Smooth muscle cell (in vitro differentiated cells): ENCODE measurements around the gene RIF1. TPM values are rescaled to one million over a fixed set of nuclear protein-coding genes. Genes with fewer than 3 reads are reported as not detected.

Experiments used
- DNase-seq: peaks from one replicate; lab custom pipeline; 2025; ENCODE audit not compliant: unreplicated experiment; lab: John Stamatoyannopoulos, UW
- H2AFZ ChIP-seq: fragments of 200-600 bp; sonication (generic); 2 replicates; pipeline ENCODE4 v1.6.0; 2016; ENCODE audit warnings: antibody characterized with exemption, low read depth, mild to moderate bottlenecking
- H3F3A ChIP-seq: fragments of 200-600 bp; sonication (generic); 2 replicates; pipeline ENCODE4 v1.6.0; 2017; ENCODE audit warnings: antibody characterized with exemption, low read depth
- H3K27ac ChIP-seq: fragments of 200-600 bp; sonication (generic); 2 replicates; pipeline ENCODE4 v1.5.1; 2016; ENCODE audit warnings: low read depth, mild to moderate bottlenecking
- H3K27me3 ChIP-seq: fragments of 200-600 bp; sonication (generic); 2 replicates; pipeline ENCODE4 v1.6.1; 2016; ENCODE audit warnings: low read depth, mild to moderate bottlenecking
- H3K36me3 ChIP-seq: fragments of 200-600 bp; sonication (generic); 2 replicates; pipeline ENCODE4 v1.5.1; 2016; ENCODE audit warnings: low read depth
- H3K4me1 ChIP-seq: fragments of 200-600 bp; sonication (generic); 2 replicates; pipeline ENCODE4 v1.5.1; 2016; ENCODE audit warnings: low read depth
- H3K4me2 ChIP-seq: fragments of 200-600 bp; sonication (generic); 2 replicates; pipeline ENCODE4 v1.6.0; 2016; ENCODE audit warnings: mild to moderate bottlenecking
- H3K4me3 ChIP-seq: fragments of 200-600 bp; sonication (generic); 2 replicates; pipeline ENCODE4 v1.5.1; 2016; ENCODE audit warnings: mild to moderate bottlenecking
- H3K79me2 ChIP-seq: fragments of 200-600 bp; sonication (generic); 2 replicates; pipeline ENCODE4 v1.6.0; 2016; ENCODE audit warnings: low read depth, mild to moderate bottlenecking
- H3K9ac ChIP-seq: fragments of 200-600 bp; sonication (generic); 2 replicates; pipeline ENCODE4 v1.6.0; 2016; ENCODE audit warnings: low read depth
- H3K9me3 ChIP-seq: fragments of 200-600 bp; sonication (generic); replicated peaks from 2 replicates; pipeline ENCODE4 v1.5.1; 2016; ENCODE audit warnings: low read depth
- H4K20me1 ChIP-seq: fragments of 200-600 bp; sonication (generic); 2 replicates; pipeline ENCODE4 v1.6.0; 2016; ENCODE audit warnings: low read depth
- whole genome bisulfite sequencing: methylation state at CpG from one replicate; pipeline ENCODE4 v1.1.7; 2016; ENCODE audit warnings: low lambda C conversion rate; 5-methylcytosine and 5-hydroxymethylcytosine counted together
- microRNA-seq: library from miRNA; unstranded; fragments of <30 nt; microRNA quantifications from one replicate; pipeline ENCODE4, GENCODE V29; 2016; ENCODE audit warnings: borderline number of aligned reads
- polyA plus RNA-seq: library from polyadenylated mRNA; unstranded; fragments of >200 nt; fragmentation: Nextera tagmentation; extraction: Ambion mirVana; gene quantifications from 2 replicates; pipeline ENCODE4 v1.2.1, GENCODE V29; 2016
- small RNA-seq: library from RNA; depleted of rRNA; stranded (forward); fragments of <200 nt; gene quantifications from one replicate; pipeline ENCODE3, GENCODE V24; 2014
- total RNA-seq: library from RNA; depleted of rRNA; stranded (reverse); fragments of >200 nt; gene quantifications from 2 replicates; pipeline ENCODE4 v1.2.3, GENCODE V29; 2014
- TF ChIP-seq, protein P1 (sequence below): fragments of 200-600 bp; sonication (generic); IDR thresholded peaks from 2 replicates; pipeline ENCODE4 v1.5.1; 2017; ENCODE audit warnings: borderline replicate concordance, mild to moderate bottlenecking, antibody characterized with exemption; ENCODE audit not compliant: insufficient read depth, poor library complexity, severe bottlenecking

Gene RIF1
- total and polyA plus RNA-seq, 2 experiments from 2014 or later: 12.5 to 30.3 TPM

GRCh38 chr2:151525821-151526373, 116.2 kb downstream of the RIF1 start:
- H4K20me1 ChIP-seq: no peaks in the 10 kb centered on the region
- no peaks in the 10 kb centered on the region for H3K36me3 ChIP-seq
- no peak overlapping the region for H2AFZ ChIP-seq
- no peak for DNase-seq
- no peaks in the 10 kb centered on the region for H3K9me3 ChIP-seq
- no peak overlapping the region for H3K9ac ChIP-seq
- 94% methylated on average over 9 of the region's 9 CpGs for whole genome bisulfite sequencing
- no peak overlapping the region for H3K27ac ChIP-seq
- H3K4me3 ChIP-seq: no peak overlapping the region
- no peaks in the 10 kb centered on the region for H3F3A ChIP-seq
- no peak overlapping the region for H3K4me2 ChIP-seq
- peaks cover 4% of the 10 kb centered on the region for H3K4me1 ChIP-seq
- H3K79me2 ChIP-seq: no peaks in the 10 kb centered on the region
- H3K27me3 ChIP-seq: no peaks in the 10 kb centered on the region
- TF ChIP-seq, protein P1, sequence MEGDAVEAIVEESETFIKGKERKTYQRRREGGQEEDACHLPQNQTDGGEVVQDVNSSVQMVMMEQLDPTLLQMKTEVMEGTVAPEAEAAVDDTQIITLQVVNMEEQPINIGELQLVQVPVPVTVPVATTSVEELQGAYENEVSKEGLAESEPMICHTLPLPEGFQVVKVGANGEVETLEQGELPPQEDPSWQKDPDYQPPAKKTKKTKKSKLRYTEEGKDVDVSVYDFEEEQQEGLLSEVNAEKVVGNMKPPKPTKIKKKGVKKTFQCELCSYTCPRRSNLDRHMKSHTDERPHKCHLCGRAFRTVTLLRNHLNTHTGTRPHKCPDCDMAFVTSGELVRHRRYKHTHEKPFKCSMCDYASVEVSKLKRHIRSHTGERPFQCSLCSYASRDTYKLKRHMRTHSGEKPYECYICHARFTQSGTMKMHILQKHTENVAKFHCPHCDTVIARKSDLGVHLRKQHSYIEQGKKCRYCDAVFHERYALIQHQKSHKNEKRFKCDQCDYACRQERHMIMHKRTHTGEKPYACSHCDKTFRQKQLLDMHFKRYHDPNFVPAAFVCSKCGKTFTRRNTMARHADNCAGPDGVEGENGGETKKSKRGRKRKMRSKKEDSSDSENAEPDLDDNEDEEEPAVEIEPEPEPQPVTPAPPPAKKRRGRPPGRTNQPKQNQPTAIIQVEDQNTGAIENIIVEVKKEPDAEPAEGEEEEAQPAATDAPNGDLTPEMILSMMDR: no peak

- Histone ChIP-seq H3K9ac (no peak overlapping the region), H3K27ac (no peak overlapping the region), H4K20me1 (no peaks in the 10 kb centered on the region), H3K4me2 (no peak overlapping the region), H2AFZ (no peak overlapping the region), H3K36me3 (no peaks in the 10 kb centered on the region), H3K4me3 (no peak overlapping the region), H3K9me3 (no peaks in the 10 kb centered on the region), H3F3A (no peaks in the 10 kb centered on the region), H3K27me3 (no peaks in the 10 kb centered on the region), H3K4me1 (peaks cover 1% of the 10 kb centered on the region), H3K79me2 (no peaks in the 10 kb centered on the region)
- TF ChIP-seq, protein P1: no peak
- no peak for DNase-seq
- 95% methylated on average over 6 of the region's 6 CpGs for WGBS
Observed at GRCh38 chr2:151526572-151527090, 116.9 kb downstream of the RIF1 start.

Small RNA genes within 50 kb of the gene (microRNA-seq; reads per million reads assigned to microRNA genes)
- not detected for gene MIR4773-1
- gene MIR4773-2: not detected

Small RNA genes within 50 kb of the gene (small RNA-seq; reads per million reads assigned to genes)
- gene MIR4773-1 (not detected), gene RN7SL124P (not detected)

Other genes starting within 250 kb of the RIF1 start
- 3.9 and 4.2 TPM in 2 replicates for gene RBM43, start 148.0 kb upstream of the RIF1 start, total RNA-seq
- 0.47 and 1.3 TPM in 2 replicates for gene RBM43, start 148.0 kb upstream of the RIF1 start, polyA plus RNA-seq
- gene NMI, start 120.2 kb upstream of the RIF1 start, total RNA-seq: 2.4 and 4.3 TPM in 2 replicates
- gene NMI, start 120.2 kb upstream of the RIF1 start, polyA plus RNA-seq: 2.5 and 4.8 TPM in 2 replicates
- gene TNFAIP6, start 52.3 kb upstream of the RIF1 start, total RNA-seq: 38.4 and 49.1 TPM in 2 replicates
- gene TNFAIP6, start 52.3 kb upstream of the RIF1 start, polyA plus RNA-seq: 33.0 and 38.2 TPM in 2 replicates